AG10803 (cell line): Measurements from ENCODE around the gene GPR39.

Source experiments
- DNase-seq: peaks from one replicate; pipeline ENCODE4 v3.0.0; 2010; ENCODE audit warnings: low read depth
- H3K4me3 ChIP-seq: 2 replicates; pipeline ENCODE4 v1.5.1; 2011; ENCODE audit warnings: mild to moderate bottlenecking, low read length, control low read depth
- CTCF ChIP-seq: conservative IDR thresholded peaks from 2 replicates; pipeline ENCODE4 v1.5.1; 2011; ENCODE audit warnings: mild to moderate bottlenecking, low read length, control low read depth, inconsistent platforms

GPR39 gene

GRCh38 chr2:132557694-132558093 lies 141.1 kb downstream of the GPR39 start:
- no peak for TF ChIP-seq CTCF
- DNase-seq, result no peak
- H3K4me3 ChIP-seq, result no peak overlapping the region

- no peak for DNase-seq
- H3K4me3 ChIP-seq, result no peak overlapping the region
- no peak for TF ChIP-seq CTCF
Measured at GRCh38 chr2:132559326-132559725, 142.7 kb downstream of the GPR39 start.

DNA sequence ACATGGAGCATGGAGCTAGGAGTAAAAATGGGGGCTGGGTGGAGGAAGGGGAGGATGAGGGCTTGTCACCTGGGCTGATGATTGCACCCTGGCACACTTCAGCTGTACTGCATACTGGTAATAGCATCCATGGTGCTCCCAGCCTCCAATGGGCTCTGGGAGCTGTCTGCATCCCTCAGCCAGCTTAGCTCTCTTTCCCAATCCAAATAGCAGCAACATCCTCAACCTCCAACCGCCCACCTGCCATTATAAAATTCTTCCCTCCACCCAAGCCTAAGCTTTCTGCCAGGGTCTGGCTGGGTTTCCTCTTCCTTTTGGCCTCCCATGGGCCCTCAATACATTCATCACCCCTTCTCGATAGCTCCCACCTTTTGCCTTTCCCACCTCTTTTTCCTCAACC lies 143.3 kb downstream of the GPR39 start:
- no peak for DNase-seq
- no peak for TF ChIP-seq CTCF
- no peak overlapping the region for H3K4me3 ChIP-seq

- TF ChIP-seq CTCF, result no peak
- H3K4me3 ChIP-seq, result no peak overlapping the region
- no peak for DNase-seq
Measured at GRCh38 chr2:132560562-132560961, 144.0 kb downstream of the GPR39 start.

DNA sequence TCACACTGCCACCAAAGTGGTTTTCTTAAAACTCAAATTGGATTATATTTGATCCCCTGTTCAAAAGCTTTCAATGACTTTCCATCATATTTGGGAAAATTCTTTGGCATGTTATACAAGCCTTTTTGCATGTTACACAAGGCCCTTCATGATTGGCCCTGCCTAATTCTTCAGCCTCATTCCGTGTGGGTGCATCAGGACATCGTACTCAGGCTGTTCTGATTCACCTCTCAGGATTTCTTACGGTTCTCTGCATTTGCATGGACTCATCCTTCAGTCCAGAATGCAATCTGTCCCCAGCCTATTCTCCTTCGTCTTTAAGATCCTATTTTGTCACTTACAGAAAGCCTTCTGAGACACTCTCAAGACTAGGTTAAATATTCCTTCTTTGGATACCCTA lies 145.6 kb downstream of the GPR39 start:
- TF ChIP-seq CTCF, result no peak
- H3K4me3 ChIP-seq, result no peak overlapping the region
- DNase-seq, result peak; percentile 40

DNA sequence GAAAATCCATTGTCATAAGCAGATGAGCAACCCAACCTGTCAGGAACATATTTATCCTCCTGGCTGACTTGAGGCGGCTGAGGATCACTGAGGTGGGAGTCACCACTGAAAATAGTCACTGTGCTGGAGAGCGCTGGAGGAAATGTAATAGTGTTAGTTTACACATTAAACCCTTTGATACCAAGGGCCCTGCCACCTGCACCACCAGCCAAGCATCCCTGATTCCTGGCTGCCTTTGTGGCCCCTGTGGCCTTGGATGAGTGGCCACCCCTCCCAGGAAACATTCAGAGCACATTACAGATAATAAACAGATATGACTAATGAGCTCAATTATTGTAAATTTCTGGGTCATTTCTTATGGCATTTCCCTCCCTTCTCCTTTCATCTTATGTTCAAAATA lies 147.5 kb downstream of the GPR39 start:
- no peak for TF ChIP-seq CTCF
- DNase-seq, result no peak
- H3K4me3 ChIP-seq, result no peak overlapping the region

GRCh38 chr2:132566379-132566778 lies 149.8 kb downstream of the GPR39 start:
- no peak for TF ChIP-seq CTCF
- no peak for DNase-seq
- H3K4me3 ChIP-seq, result no peak overlapping the region
